AG09309 (cell line): Measurements from ENCODE around the gene NBEAL2.

Source experiments
- DNase-seq: peaks from one replicate; pipeline ENCODE4 v3.0.0-alpha.2; 2010; ENCODE audit warnings: low read depth
- H3K4me3 ChIP-seq: 2 replicates; pipeline ENCODE4 v1.5.1; 2011; ENCODE audit warnings: mild to moderate bottlenecking, low read depth, low read length, moderate library complexity; ENCODE audit not compliant: control insufficient read depth
- TF ChIP-seq, protein P1 (sequence below): IDR thresholded peaks from 2 replicates; pipeline ENCODE4 v1.5.1; 2011; ENCODE audit warnings: mild to moderate bottlenecking, low read depth, low read length, inconsistent platforms; ENCODE audit not compliant: insufficient read depth, control insufficient read depth; ENCODE audit errors: missing control alignments

NBEAL2 gene

GRCh38 chr3:46936733-46937250 lies 42.7 kb upstream of the NBEAL2 start:
- TF ChIP-seq, protein P1, sequence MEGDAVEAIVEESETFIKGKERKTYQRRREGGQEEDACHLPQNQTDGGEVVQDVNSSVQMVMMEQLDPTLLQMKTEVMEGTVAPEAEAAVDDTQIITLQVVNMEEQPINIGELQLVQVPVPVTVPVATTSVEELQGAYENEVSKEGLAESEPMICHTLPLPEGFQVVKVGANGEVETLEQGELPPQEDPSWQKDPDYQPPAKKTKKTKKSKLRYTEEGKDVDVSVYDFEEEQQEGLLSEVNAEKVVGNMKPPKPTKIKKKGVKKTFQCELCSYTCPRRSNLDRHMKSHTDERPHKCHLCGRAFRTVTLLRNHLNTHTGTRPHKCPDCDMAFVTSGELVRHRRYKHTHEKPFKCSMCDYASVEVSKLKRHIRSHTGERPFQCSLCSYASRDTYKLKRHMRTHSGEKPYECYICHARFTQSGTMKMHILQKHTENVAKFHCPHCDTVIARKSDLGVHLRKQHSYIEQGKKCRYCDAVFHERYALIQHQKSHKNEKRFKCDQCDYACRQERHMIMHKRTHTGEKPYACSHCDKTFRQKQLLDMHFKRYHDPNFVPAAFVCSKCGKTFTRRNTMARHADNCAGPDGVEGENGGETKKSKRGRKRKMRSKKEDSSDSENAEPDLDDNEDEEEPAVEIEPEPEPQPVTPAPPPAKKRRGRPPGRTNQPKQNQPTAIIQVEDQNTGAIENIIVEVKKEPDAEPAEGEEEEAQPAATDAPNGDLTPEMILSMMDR, result peak; percentile 2
- DNase-seq, result no peak
- H3K4me3 ChIP-seq, result no peak overlapping the region

- DNase-seq, result no peak
- TF ChIP-seq, protein P1, result no peak
- no peak overlapping the region for H3K4me3 ChIP-seq
These were observed 41.3 kb upstream of the NBEAL2 start for GRCh38 chr3:46938118-46938517.

- TF ChIP-seq, protein P1, result no peak
These were observed 39.7 kb upstream of the NBEAL2 start for GRCh38 chr3:46939578-46940445.

GRCh38 chr3:46942076-46942475 lies 37.4 kb upstream of the NBEAL2 start:
- H3K4me3 ChIP-seq, result no peak overlapping the region
- DNase-seq, result no peak
- TF ChIP-seq, protein P1, result no peak

More at GRCh38 chr3:46939578-46940445, 39.7 kb upstream of the NBEAL2 start:
- no peak for DNase-seq
- no peak overlapping the region for H3K4me3 ChIP-seq

GRCh38 chr3:46942481-46943236 lies 36.8 kb upstream of the NBEAL2 start:
- TF ChIP-seq, protein P1, result no peak
- no peak overlapping the region for H3K4me3 ChIP-seq
- DNase-seq, result no peak
